Lung (tissue), 12 donors: ENCODE data around the gene CHPF. TPM values are rescaled to one million over a fixed set of nuclear protein-coding genes. Genes with fewer than 3 reads are reported as not detected.

Experiments
- ATAC-seq: fragments of 200-7000 bp; cut with Tn5 transposase; one replicate; pipeline ENCODE4 v1.9.1; 2020; ENCODE audit warnings: moderate number of reproducible peaks; ENCODE audit not compliant: insufficient read depth, low FRiP score
- DNase-seq, 3 donors: peaks; one replicate each; pipeline ENCODE4 v3.0.0-alpha.2; 2013 to 2017
- H3K27ac ChIP-seq, 2 donors: one replicate each; pipeline ENCODE4 v1.5.1; 2013; ENCODE audit warnings: mild to moderate bottlenecking in 2 of 2, moderate library complexity in 2 of 2, control low read depth in 1 of 2, inconsistent platforms in 1 of 2, low read depth in 1 of 2, low read length in 1 of 2
- H3K27me3 ChIP-seq, 3 donors: one replicate each; pipeline ENCODE4 v1.5.1; 2013; ENCODE audit warnings: low read length in 2 of 3; ENCODE audit not compliant: control insufficient read depth in 3 of 3, insufficient read depth in 3 of 3
- H3K36me3 ChIP-seq, 4 donors: one replicate each; pipeline ENCODE4 v1.5.1; 2013; ENCODE audit warnings: low read length in 4 of 4, mild to moderate bottlenecking in 1 of 4, moderate library complexity in 1 of 4; ENCODE audit not compliant: control insufficient read depth in 4 of 4, insufficient read depth in 4 of 4
- H3K4me1 ChIP-seq, 5 donors: one replicate each; pipeline ENCODE4 v1.5.1; 2013; ENCODE audit warnings: low read length in 5 of 5, mild to moderate bottlenecking in 2 of 5, moderate library complexity in 1 of 5; ENCODE audit not compliant: control insufficient read depth in 5 of 5, insufficient read depth in 5 of 5
- H3K4me3 ChIP-seq: one replicate; pipeline ENCODE4 v1.5.1; 2013; ENCODE audit warnings: mild to moderate bottlenecking, control low read depth, moderate library complexity
- H3K9ac ChIP-seq, 2 donors: one replicate each; pipeline ENCODE4 v1.5.1; 2013; ENCODE audit warnings: low read length in 2 of 2, control low read depth in 1 of 2; ENCODE audit not compliant: insufficient read depth in 1 of 2
- H3K9me3 ChIP-seq, 4 donors: one replicate each; pipeline ENCODE4 v1.5.1; 2013; ENCODE audit warnings: low read length in 3 of 4, mild to moderate bottlenecking in 1 of 4, moderate library complexity in 1 of 4; ENCODE audit not compliant: control insufficient read depth in 4 of 4, insufficient read depth in 3 of 4
- WGBS, 2 donors: extraction: QIAGEN DNeasy Blood & Tissue Kit; methylation state at CpG; one replicate each; pipeline ENCODE4 v1.1.7; 2013; 5-methylcytosine and 5-hydroxymethylcytosine counted together
- polyA plus RNA-seq, 2 donors: library from polyadenylated mRNA; stranded (reverse); fragments of 200-250 nt; gene quantifications; one replicate each; pipeline ENCODE4 v1.2.1, GENCODE V29; 2013
- total RNA-seq, 2 donors: library from RNA; depleted of rRNA in 1 of 2; stranded (reverse); fragments of >200 nt in 1 of 2; gene quantifications; one replicate each; pipeline ENCODE4 v1.2.1, GENCODE V29; 2014 to 2021
- TF ChIP-seq, protein P1 (sequence below): IDR thresholded peaks from 2 replicates; pipeline ENCODE4 v1.5.1; 2012; ENCODE audit warnings: mild to moderate bottlenecking; ENCODE audit errors: control extremely low read depth, extremely low read depth
- donor health status: control.
- donor health status: control.
- donor health status: Bipolar disorder and iron deficiency.
- donor health status: healthy.
- donor health status: DM: yes; HTN: yes; CAD: no.

CHPF gene
- total and polyA plus RNA-seq, 4 donors, result 42.7 to 89.6 (median 58.1) TPM

GRCh38 chr2:219499555-219499954 lies 44.1 kb downstream of the CHPF start:
- peaks cover 0 to 38% (median 23%) of the 10 kb centered on the region in 3 donors for H3K27me3 ChIP-seq
- DNase-seq (no peak), ATAC-seq (no peak)
- peaks cover 0 to 4% (median 0%) of the 10 kb centered on the region in 4 donors for H3K9me3 ChIP-seq
- peaks cover 0 to 48% (median 16%) of the 10 kb centered on the region in 5 donors for H3K4me1 ChIP-seq
- H3K36me3 ChIP-seq, result peaks cover 0 to 15% (median 10%) of the 10 kb centered on the region in 4 donors
- H3K9ac ChIP-seq, result peak overlapping the region; percentile 4 to 71
- TF ChIP-seq, protein P1, sequence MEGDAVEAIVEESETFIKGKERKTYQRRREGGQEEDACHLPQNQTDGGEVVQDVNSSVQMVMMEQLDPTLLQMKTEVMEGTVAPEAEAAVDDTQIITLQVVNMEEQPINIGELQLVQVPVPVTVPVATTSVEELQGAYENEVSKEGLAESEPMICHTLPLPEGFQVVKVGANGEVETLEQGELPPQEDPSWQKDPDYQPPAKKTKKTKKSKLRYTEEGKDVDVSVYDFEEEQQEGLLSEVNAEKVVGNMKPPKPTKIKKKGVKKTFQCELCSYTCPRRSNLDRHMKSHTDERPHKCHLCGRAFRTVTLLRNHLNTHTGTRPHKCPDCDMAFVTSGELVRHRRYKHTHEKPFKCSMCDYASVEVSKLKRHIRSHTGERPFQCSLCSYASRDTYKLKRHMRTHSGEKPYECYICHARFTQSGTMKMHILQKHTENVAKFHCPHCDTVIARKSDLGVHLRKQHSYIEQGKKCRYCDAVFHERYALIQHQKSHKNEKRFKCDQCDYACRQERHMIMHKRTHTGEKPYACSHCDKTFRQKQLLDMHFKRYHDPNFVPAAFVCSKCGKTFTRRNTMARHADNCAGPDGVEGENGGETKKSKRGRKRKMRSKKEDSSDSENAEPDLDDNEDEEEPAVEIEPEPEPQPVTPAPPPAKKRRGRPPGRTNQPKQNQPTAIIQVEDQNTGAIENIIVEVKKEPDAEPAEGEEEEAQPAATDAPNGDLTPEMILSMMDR, result no peak
- no peak overlapping the region for H3K27ac ChIP-seq
- 69 to 84% methylated on average over 1 of the region's 1 CpG for WGBS, 2 donors
- H3K4me3 ChIP-seq, result no peak overlapping the region

GRCh38 chr2:219499058-219499307 lies 44.6 kb downstream of the CHPF start:
- peak overlapping the region; percentile 33 to 76 for H3K27ac ChIP-seq
- WGBS, 2 donors, result 0% methylated on average over 3 of the region's 3 CpGs
- H3K9me3 ChIP-seq, result peaks cover 0 to 5% (median 0%) of the 10 kb centered on the region in 4 donors
- DNase-seq (no peak), ATAC-seq (no peak)
- H3K9ac ChIP-seq, result peak overlapping the region; percentile 4 to 71
- H3K4me1 ChIP-seq, result peaks cover 0 to 49% (median 16%) of the 10 kb centered on the region in 5 donors
- TF ChIP-seq, protein P1, result no peak
- H3K27me3 ChIP-seq, result peaks cover 0 to 39% (median 23%) of the 10 kb centered on the region in 3 donors
- H3K4me3 ChIP-seq, result peak overlapping the region; percentile 67
- H3K36me3 ChIP-seq, result peaks cover 0 to 10% (median 4%) of the 10 kb centered on the region in 4 donors

DNA sequence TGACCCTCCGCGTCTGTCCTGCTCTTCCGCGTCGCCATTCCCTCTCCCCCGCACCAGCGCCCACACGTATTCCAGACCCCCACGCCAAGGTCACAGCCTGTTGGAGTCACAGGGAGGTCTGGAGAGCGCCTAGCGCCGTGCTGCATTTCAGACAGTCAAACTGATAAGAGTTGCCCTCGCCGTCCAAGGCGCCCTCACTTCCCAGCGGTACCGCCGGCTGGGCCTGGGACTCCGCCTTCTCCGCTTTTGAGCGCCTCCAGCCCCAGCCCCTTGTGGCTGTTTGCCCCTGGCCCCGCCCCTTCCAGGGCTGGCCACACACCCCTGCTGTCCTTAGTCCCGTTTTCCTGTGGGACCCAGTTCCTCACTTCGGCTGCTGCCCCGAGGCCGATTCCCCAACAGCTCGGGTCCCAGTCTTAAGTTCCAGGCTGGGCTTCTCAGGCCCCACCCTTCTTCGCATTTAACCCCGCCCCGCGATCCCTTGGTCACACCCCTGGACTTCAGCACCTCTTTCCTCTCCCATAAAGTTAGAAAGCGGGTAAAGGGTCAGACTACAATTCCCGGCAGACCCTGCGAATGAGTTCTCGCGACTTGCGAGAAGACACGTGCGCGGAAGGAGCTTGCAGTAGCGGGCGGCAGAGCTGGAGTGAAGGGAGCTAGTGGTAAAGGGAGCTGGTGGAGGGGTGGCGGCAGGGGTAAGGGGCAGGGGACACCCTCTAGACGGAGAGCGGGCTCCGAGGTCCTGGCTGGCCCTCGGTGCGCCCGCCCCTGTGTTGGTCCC lies 45.1 kb downstream of the CHPF start, which contains the start of gene GMPPA:
GMPPA (plus strand) TSS at position 612 of the 778 bp plus-strand sequence. CDS start 1,085 bp downstream, outside the sequence.
- H3K9me3 ChIP-seq, result peaks cover 0 to 5% (median 0%) of the 10 kb centered on the region in 4 donors

More for the DNA sequence above, 45.1 kb downstream of the CHPF start, which contains the start of gene GMPPA:
- Histone ChIP-seq H3K36me3 (peaks cover 0 to 5% (median 0%) of the 10 kb centered on the region in 4 donors), H3K9ac (peak within 1 kb of the TSS; percentile 4 to 71), H3K4me1 (peaks cover 0 to 49% (median 16%) of the 10 kb centered on the region in 5 donors), H3K4me3 (peak within 1 kb of the TSS; percentile 67), H3K27ac (peak within 1 kb of the TSS; percentile 88 to 96), H3K27me3 (peaks cover 0 to 43% (median 23%) of the 10 kb centered on the region in 3 donors)
- ATAC-seq (peak; percentile 94), DNase-seq (peak; percentile 98 to 99 (median 99))
- WGBS, 2 donors, result 0% methylated on average over 47 to 49 of the region's 49 CpGs
- TF ChIP-seq, protein P1, result no peak
